Airway epithelial cell (primary cell): Measurements from ENCODE around the gene DDX56. TPM values are rescaled to one million over a fixed set of nuclear protein-coding genes. Genes with fewer than 3 reads are reported as not detected.

Experiments
- total RNA-seq: library from RNA; depleted of rRNA; stranded (reverse); fragments of >200 nt; gene quantifications from 2 replicates; pipeline ENCODE4 v1.2.3, GENCODE V29; 2015

The DDX56 gene, protein sequence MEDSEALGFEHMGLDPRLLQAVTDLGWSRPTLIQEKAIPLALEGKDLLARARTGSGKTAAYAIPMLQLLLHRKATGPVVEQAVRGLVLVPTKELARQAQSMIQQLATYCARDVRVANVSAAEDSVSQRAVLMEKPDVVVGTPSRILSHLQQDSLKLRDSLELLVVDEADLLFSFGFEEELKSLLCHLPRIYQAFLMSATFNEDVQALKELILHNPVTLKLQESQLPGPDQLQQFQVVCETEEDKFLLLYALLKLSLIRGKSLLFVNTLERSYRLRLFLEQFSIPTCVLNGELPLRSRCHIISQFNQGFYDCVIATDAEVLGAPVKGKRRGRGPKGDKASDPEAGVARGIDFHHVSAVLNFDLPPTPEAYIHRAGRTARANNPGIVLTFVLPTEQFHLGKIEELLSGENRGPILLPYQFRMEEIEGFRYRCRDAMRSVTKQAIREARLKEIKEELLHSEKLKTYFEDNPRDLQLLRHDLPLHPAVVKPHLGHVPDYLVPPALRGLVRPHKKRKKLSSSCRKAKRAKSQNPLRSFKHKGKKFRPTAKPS
- total RNA-seq, result 68.5 and 69.4 TPM in 2 replicates

DNA sequence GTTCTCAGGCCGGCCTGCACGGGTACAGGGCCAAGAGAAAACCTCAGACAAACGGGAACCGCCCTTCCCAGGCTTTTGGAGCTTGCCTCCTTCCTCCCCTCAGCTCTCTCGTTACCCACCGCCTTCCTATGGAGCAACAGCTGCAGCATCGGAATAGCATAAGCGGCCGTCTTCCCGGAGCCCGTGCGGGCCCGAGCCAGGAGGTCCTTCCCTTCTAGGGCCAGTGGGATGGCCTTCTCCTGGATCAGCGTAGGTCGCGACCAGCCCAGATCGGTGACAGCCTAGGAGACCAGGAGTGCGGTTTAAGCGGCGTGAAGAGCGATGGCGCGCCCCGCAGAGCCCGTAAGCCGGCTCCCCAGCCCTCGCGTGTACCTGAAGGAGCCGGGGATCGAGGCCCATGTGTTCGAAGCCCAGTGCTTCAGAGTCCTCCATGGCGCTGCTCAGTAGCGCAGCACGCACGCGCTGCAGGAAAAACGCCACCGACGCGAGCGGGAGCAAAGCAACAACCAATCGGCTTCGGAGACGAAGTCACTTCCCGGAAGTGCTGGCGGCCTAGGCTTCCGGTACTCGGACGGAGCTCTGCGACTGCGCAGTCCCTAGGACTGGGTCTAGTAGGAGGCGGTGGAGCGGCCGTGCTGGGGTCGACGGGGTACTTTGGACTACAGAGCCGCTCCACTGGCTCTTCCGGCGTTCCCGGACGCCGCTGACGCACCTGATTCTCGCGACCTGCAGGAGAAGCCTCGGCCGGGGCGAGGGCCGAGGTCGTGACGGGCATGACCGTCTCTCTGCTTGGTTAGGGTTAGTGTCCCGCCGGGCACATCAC lies at the start of gene DDX56:
TSS of gene DDX56 (minus strand) at position 445 of the 823 bp plus-strand sequence. CDS start at position 432, 13 bp downstream.

GRCh38 chr7:44606341-44607140 lies 32.8 kb upstream of the DDX56 start, which contains the start of gene OGDH:
Gene OGDH (plus strand): TSS chr7:44606627. CDS start chr7:44624344, 17,717 bp downstream.

DNA sequence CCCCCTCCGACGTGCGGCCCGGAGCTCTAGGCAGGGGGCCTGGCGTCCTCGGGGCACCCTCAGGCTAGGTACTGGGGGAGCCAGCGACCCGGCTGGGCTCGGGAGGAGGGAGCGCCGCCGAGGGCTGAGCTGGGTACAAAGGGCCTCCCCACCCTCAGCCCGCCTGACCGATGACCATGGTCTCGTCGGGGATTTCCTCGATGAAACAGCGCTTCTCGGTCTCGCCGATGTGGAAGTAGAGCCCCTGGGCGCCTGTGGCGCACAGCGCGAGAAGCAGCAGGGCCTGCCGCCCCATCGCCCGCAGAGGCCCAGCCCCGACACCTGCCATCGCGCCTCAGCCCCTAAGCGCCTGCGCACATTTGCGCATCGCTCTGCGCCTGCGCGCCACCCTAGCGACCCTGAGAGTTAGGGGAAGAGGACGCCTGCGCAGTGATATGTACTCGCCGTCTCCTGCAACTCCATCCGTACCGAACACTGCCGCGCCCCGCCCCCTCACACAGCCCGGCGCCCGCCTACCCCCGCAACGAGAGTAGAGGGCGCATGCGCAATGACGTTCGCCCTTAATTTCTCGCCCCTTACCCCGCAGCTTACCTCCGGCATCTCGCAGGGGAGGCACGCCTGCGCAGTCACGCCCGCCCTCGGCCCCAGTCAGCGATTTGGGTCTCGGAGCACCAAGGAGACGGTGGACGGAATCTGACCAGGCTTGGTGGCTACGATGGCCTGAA lies 8.3 kb upstream of the DDX56 start, which contains the start of gene TMED4:
TSS of gene TMED4 (minus strand) at position 353 of the 725 bp plus-strand sequence. CDS start at position 328, 25 bp downstream.

GRCh38 chr7:44541028-44541869 lies 32.5 kb downstream of the DDX56 start, which contains the start of gene NPC1L1:
Gene NPC1L1 (minus strand): TSS chr7:44541330. CDS start chr7:44541259, 71 bp downstream.

Other genes with a start within 250 kb of the DDX56 start
- gene CAMK2B, start 248.3 kb downstream of the DDX56 start, total RNA-seq, result 0.14 TPM in 1 of 2 replicates, not detected in the other
- gene NUDCD3, start 83.2 kb downstream of the DDX56 start, total RNA-seq, result 41.0 and 48.9 TPM in 2 replicates
- not detected in 2 replicates for gene NPC1L1, start 32.6 kb downstream of the DDX56 start, total RNA-seq
- gene TMED4, start 8.3 kb upstream of the DDX56 start, total RNA-seq, result 103 and 113 TPM in 2 replicates
- 82.2 and 97.5 TPM in 2 replicates for gene OGDH, start 32.7 kb upstream of the DDX56 start, total RNA-seq
- 13.1 and 18.0 TPM in 2 replicates for gene ZMIZ2, start 174.9 kb upstream of the DDX56 start, total RNA-seq
- gene PPIA, start 222.8 kb upstream of the DDX56 start, total RNA-seq, result 4,781 and 4,877 TPM in 2 replicates